ENCODE data around the gene EIF4G3. TPM values are rescaled to one million over a fixed set of nuclear protein-coding genes. Genes with fewer than 3 reads are reported as not detected.
"Not testable (repeated sequence)": the region's sequence is repeated elsewhere in the genome, so short reads cannot be mapped to it uniquely, and the experiment has no call there.

The EIF4G3 gene
- polyA plus RNA-seq, 1 donor (not counting 4 experiments of a cell fraction or from before 2014, with no cell fraction given) = 44.6 TPM

GRCh38 chr1:21027805-21028204 is 148.9 kb downstream of the EIF4G3 start:
- DNase-seq (ENCODE audit: low read depth, low spot score) (no peak), FAIRE-seq (no peak)
- H3K9ac ChIP-seq (ENCODE audit: control insufficient read depth, extremely low read depth, insufficient read depth, low read length) = no peak overlapping the region
- H3K4me1 ChIP-seq (ENCODE audit: control insufficient read depth, extremely low read depth, insufficient read depth, low read length) = peaks cover 2% of the 10 kb centered on the region
- H3K27ac ChIP-seq (ENCODE audit: control insufficient read depth, insufficient read depth, low read length) = no peak overlapping the region
- TF ChIP-seq CTCF (optimal IDR thresholded peaks at IDR 0.05 in 1 of 3, IDR thresholded peaks at IDR 0.05 in 1 of 3, conservative IDR thresholded peaks at IDR 0.05 in 1 of 3; ENCODE audit: extremely low read depth in 1 of 3, insufficient read depth in 2 of 3, low read length in 3 of 3) = no peak
- TF ChIP-seq EZH2 (IDR thresholded peaks at IDR 0.05; ENCODE audit: low read length) = no peak
- no peaks in the 10 kb centered on the region for H3K36me3 ChIP-seq (ENCODE audit: control insufficient read depth in 2 of 2, extremely low read depth in 1 of 2, insufficient read depth in 2 of 2, low read length in 2 of 2)
- H3K4me2 ChIP-seq (ENCODE audit: control insufficient read depth, extremely low read depth, insufficient read depth, low read depth, low read length) = no peak overlapping the region
- H2AFZ ChIP-seq (ENCODE audit: control insufficient read depth, low read length) = no peak overlapping the region
- no peaks in the 10 kb centered on the region for H3K9me3 ChIP-seq (ENCODE audit: control insufficient read depth, low read depth, low read length)
- no peaks in the 10 kb centered on the region for H3K9me1 ChIP-seq (ENCODE audit: control insufficient read depth, extremely low read depth, insufficient read depth, low read length)
- dilution Hi-C loops (cut with MboI; ENCODE audit: extremely low pct_ligation_motif_present, low sequenced_read_pairs) = no loop called here
- H4K20me1 ChIP-seq (ENCODE audit: control insufficient read depth, extremely low read depth, insufficient read depth, low read length) = no peaks in the 10 kb centered on the region
- no peaks in the 10 kb centered on the region for H3K27me3 ChIP-seq (ENCODE audit: control insufficient read depth, extremely low read depth, insufficient read depth, low read length)
- H3K4me3 ChIP-seq (ENCODE audit: control insufficient read depth in 2 of 3, extremely low read depth in 1 of 3, insufficient read depth in 2 of 3, low read depth in 1 of 3, low read length in 3 of 3) = no peak overlapping the region
- H3K79me2 ChIP-seq (ENCODE audit: control insufficient read depth, insufficient read depth, low read length) = peaks cover 19% of the 10 kb centered on the region

- DNase-seq (ENCODE audit: low read depth, low spot score) = no peak
- no peak overlapping the region for H3K4me3 ChIP-seq (ENCODE audit: control insufficient read depth in 2 of 3, extremely low read depth in 1 of 3, insufficient read depth in 2 of 3, low read depth in 1 of 3, low read length in 3 of 3)
- dilution Hi-C loops (cut with MboI; ENCODE audit: extremely low pct_ligation_motif_present, low sequenced_read_pairs) = no loop called here
- no peak overlapping the region for H3K27ac ChIP-seq (ENCODE audit: control insufficient read depth, insufficient read depth, low read length)
- H3K9me1 ChIP-seq (ENCODE audit: control insufficient read depth, extremely low read depth, insufficient read depth, low read length) = peaks cover 3% of the 10 kb centered on the region
- H3K4me1 ChIP-seq (ENCODE audit: control insufficient read depth, extremely low read depth, insufficient read depth, low read length) = peaks cover 14% of the 10 kb centered on the region
- H3K79me2 ChIP-seq (ENCODE audit: control insufficient read depth, insufficient read depth, low read length) = peaks cover 38% of the 10 kb centered on the region
- H3K36me3 ChIP-seq (ENCODE audit: control insufficient read depth in 2 of 2, extremely low read depth in 1 of 2, insufficient read depth in 2 of 2, low read length in 2 of 2) = no peaks in the 10 kb centered on the region
- H2AFZ ChIP-seq (ENCODE audit: control insufficient read depth, low read length) = no peak overlapping the region
- no peak overlapping the region for H3K4me2 ChIP-seq (ENCODE audit: control insufficient read depth, extremely low read depth, insufficient read depth, low read depth, low read length)
- H3K27me3 ChIP-seq (ENCODE audit: control insufficient read depth, extremely low read depth, insufficient read depth, low read length) = no peaks in the 10 kb centered on the region
- no peak for FAIRE-seq
- no peaks in the 10 kb centered on the region for H4K20me1 ChIP-seq (ENCODE audit: control insufficient read depth, extremely low read depth, insufficient read depth, low read length)
- no peaks in the 10 kb centered on the region for H3K9me3 ChIP-seq (ENCODE audit: control insufficient read depth, low read depth, low read length)
- TF ChIP-seq EZH2 (IDR thresholded peaks at IDR 0.05; ENCODE audit: low read length) = no peak
- no peak for TF ChIP-seq CTCF (optimal IDR thresholded peaks at IDR 0.05 in 1 of 3, IDR thresholded peaks at IDR 0.05 in 1 of 3, conservative IDR thresholded peaks at IDR 0.05 in 1 of 3; ENCODE audit: extremely low read depth in 1 of 3, insufficient read depth in 2 of 3, low read length in 3 of 3)
- H3K9ac ChIP-seq (ENCODE audit: control insufficient read depth, extremely low read depth, insufficient read depth, low read length) = no peak overlapping the region
Measured at GRCh38 chr1:21024918-21025317, 151.8 kb downstream of the EIF4G3 start.

- H3K4me3 ChIP-seq (ENCODE audit: control insufficient read depth in 2 of 3, extremely low read depth in 1 of 3, insufficient read depth in 2 of 3, low read depth in 1 of 3, low read length in 3 of 3); dilution Hi-C loops (cut with MboI; ENCODE audit: extremely low pct_ligation_motif_present, low sequenced_read_pairs); H3K9me3 ChIP-seq (ENCODE audit: control insufficient read depth, low read depth, low read length); H3K36me3 ChIP-seq (ENCODE audit: control insufficient read depth in 2 of 2, extremely low read depth in 1 of 2, insufficient read depth in 2 of 2, low read length in 2 of 2); DNase-seq (ENCODE audit: low read depth, low spot score); H3K9me1 ChIP-seq (ENCODE audit: control insufficient read depth, extremely low read depth, insufficient read depth, low read length); H2AFZ ChIP-seq (ENCODE audit: control insufficient read depth, low read length); H3K9ac ChIP-seq (ENCODE audit: control insufficient read depth, extremely low read depth, insufficient read depth, low read length); H4K20me1 ChIP-seq (ENCODE audit: control insufficient read depth, extremely low read depth, insufficient read depth, low read length); H3K27ac ChIP-seq (ENCODE audit: control insufficient read depth, insufficient read depth, low read length); H3K4me2 ChIP-seq (ENCODE audit: control insufficient read depth, extremely low read depth, insufficient read depth, low read depth, low read length); H3K27me3 ChIP-seq (ENCODE audit: control insufficient read depth, extremely low read depth, insufficient read depth, low read length); FAIRE-seq: not testable (repeated sequence)
- Histone ChIP-seq H3K4me1 (ENCODE audit: control insufficient read depth, extremely low read depth, insufficient read depth, low read length) (peaks cover 14% of the 10 kb centered on the region), H3K79me2 (ENCODE audit: control insufficient read depth, insufficient read depth, low read length) (peaks cover 39% of the 10 kb centered on the region)
Measured at GRCh38 chr1:21024136-21024896, 152.4 kb downstream of the EIF4G3 start.
